ENCODE data around the gene CFAP58.

DNA sequence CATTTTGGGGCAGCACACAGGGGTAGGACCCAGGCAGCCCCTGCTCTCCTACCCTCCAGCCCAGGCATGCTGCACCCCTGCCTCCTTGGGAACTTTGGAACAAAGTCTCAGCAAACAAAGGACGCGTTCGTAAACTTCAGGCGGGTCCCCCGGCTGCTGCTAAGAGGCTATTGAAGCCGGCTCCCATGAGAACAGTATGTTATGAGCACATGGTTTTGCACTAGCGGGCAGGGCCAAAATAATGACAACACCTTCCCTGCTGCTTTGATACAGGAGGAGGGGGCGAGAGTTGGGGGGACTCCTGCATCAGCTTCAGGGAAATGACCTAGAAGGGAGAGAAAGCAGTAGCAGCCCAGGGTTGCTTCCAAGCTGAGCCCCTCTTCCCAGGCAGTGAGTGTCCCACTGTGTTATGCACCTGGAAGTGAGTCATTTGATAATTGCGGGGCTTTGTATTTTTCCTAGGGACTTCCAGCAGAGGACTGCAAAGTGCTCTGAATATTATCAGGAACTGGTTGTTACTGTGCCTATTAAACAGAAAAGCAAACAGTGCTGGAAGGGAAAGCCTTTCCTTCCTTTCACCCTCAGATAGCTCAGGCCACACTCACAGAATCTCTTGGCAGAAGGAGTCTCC lies 22.3 kb upstream of the CFAP58 start:
- TF ChIP-seq CTCF (conservative IDR thresholded peaks at IDR 0.05 in 1 of 2, IDR thresholded peaks at IDR 0.05 in 1 of 2; ENCODE audit: extremely low read depth in 1 of 2, insufficient read depth in 1 of 2, low read depth in 1 of 2, low read length in 2 of 2) (no peak), EZH2 (IDR thresholded peaks at IDR 0.05; ENCODE audit: borderline replicate concordance, low read length) (no peak)

All from mammary epithelial cell (primary cell).